Measurements from ENCODE around the gene FAP. TPM values are rescaled to one million over a fixed set of nuclear protein-coding genes. Genes with fewer than 3 reads are reported as not detected.

Gene FAP
- total RNA-seq, 2 experiments from 2014 or later, result not detected

DNA sequence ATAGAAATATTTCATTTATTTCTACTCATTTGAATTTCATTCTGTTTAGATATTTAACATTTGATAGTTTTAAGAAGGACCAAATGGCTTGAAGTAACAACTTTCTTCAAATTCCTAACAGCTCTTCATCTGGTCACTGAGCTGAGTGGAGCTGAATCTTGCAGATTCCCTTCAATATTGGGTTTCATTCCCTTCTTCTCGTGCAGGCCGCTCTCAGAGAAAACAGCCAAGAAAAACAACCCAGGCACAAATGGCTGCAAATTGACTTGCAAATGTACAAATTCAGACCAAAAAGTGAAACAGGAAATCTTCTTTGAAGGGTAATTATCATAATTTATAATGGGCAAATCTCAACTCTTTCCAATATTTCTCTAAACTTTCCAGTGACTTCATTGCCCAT, 60.9 kb downstream of the FAP start:
- ChIA-PET POLR2A (no interaction called here), CTCF (no interaction called here)

DNA sequence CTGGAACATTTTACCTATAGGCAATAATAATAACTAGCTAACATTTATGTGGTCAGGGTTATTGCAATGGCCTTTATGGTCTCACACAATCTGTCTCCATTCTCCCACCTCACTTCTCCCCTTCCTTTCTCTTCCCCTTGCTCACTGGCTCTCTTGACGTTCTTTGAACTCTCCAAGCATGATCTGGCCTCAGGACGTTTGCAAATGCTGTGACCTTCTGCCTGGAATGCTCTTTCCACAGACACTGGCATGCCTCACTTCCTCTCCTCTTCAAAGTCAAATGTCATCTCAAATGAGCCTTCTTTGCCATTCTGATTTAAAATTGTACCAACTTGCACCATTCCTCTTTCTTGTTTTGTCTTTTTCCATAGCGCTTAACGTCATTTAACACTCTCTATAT, 65.9 kb downstream of the FAP start:
- peaks cover 27% of the 10 kb centered on the region for H3K27me3 Mint-ChIP-seq (ENCODE audit: low read depth)
- POLR2A ChIA-PET, result no interaction called here
- ATAC-seq, result no peak
- CTCF ChIA-PET, result interaction anchor here (1.2 kb wide), 1 partner anchor 120 kb away, joined by 3 read pairs; no protein-coding TSS in a partner anchor
- no peak overlapping the region for H3K27ac Mint-ChIP-seq
- H3K9me3 Mint-ChIP-seq (ENCODE audit: insufficient read depth), result no peaks in the 10 kb centered on the region
- no peaks in the 10 kb centered on the region for H3K4me1 Mint-ChIP-seq (ENCODE audit: low read depth)
- no peak for DNase-seq
- no peak overlapping the region for H3K4me3 Mint-ChIP-seq
- no peaks in the 10 kb centered on the region for H3K36me3 Mint-ChIP-seq (ENCODE audit: low read depth)

More for the DNA sequence above, 60.9 kb downstream of the FAP start:
- no peaks in the 10 kb centered on the region for H3K4me1 Mint-ChIP-seq (ENCODE audit: low read depth)
- DNase-seq, result no peak
- H3K27ac Mint-ChIP-seq, result no peak overlapping the region
- H3K9me3 Mint-ChIP-seq (ENCODE audit: insufficient read depth), result no peaks in the 10 kb centered on the region
- no peak overlapping the region for H3K4me3 Mint-ChIP-seq
- no peaks in the 10 kb centered on the region for H3K36me3 Mint-ChIP-seq (ENCODE audit: low read depth)
- peaks cover 11% of the 10 kb centered on the region for H3K27me3 Mint-ChIP-seq (ENCODE audit: low read depth)
- no peak for ATAC-seq

DNA sequence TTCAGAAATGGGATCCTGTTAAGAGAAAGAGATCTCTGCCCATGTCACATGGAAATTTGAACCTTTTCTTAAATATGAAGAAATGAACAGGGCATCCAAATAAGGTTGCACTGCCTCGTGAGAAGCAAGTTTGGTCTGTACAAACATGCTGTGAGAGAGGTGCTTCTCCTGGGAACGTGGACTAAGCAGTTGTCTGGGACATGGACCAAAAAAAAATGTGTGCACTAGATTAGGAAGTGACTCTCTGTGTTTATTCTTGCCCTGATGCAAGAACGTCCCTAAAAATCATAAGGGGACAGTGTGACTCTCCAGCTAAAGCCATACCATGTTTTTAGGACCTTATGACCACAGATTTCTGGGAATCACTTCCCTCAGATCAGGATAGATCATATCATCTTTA, 67.5 kb downstream of the FAP start:
- no peak for ATAC-seq
- Mint-ChIP-seq H3K27me3 (ENCODE audit: low read depth) (peaks cover 29% of the 10 kb centered on the region), H3K4me1 (ENCODE audit: low read depth) (peaks cover 3% of the 10 kb centered on the region), H3K27ac (no peak overlapping the region), H3K4me3 (no peak overlapping the region), H3K36me3 (ENCODE audit: low read depth) (no peaks in the 10 kb centered on the region), H3K9me3 (ENCODE audit: insufficient read depth) (no peaks in the 10 kb centered on the region)
- CTCF ChIA-PET, result no interaction called here
- DNase-seq, result no peak
- POLR2A ChIA-PET, result no interaction called here

DNA sequence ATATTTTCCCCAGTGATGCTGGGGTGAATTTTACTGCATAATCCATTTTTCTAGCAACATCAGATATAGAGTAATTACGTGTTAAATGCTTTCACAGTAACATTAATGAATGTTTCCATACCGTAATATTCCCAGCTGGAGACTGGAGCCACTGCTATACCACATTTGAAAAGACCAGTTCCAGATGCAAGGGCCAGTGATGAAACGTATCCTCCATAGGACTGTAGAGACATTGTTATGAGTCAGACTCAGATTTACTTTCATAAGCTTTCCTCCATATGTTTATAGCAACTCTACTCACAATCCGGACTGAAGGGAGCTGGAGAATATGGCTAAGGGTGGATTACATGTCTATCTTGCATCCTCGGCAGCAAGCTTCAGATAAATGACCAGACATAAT, 68.5 kb downstream of the FAP start:
- CTCF ChIA-PET, result interaction anchor here (0.8 to 1.2 kb wide), 3 partner anchors 12 to 47 kb away, joined by 3 to 4 read pairs (median 3); no protein-coding TSS in a partner anchor
- Mint-ChIP-seq H3K9me3 (ENCODE audit: insufficient read depth) (no peaks in the 10 kb centered on the region), H3K27me3 (ENCODE audit: low read depth) (peaks cover 33% of the 10 kb centered on the region), H3K4me3 (no peak overlapping the region), H3K36me3 (ENCODE audit: low read depth) (no peaks in the 10 kb centered on the region), H3K27ac (no peak overlapping the region), H3K4me1 (ENCODE audit: low read depth) (peaks cover 7% of the 10 kb centered on the region)
- POLR2A ChIA-PET, result no interaction called here
- no peak for DNase-seq
- ATAC-seq, result no peak

DNA sequence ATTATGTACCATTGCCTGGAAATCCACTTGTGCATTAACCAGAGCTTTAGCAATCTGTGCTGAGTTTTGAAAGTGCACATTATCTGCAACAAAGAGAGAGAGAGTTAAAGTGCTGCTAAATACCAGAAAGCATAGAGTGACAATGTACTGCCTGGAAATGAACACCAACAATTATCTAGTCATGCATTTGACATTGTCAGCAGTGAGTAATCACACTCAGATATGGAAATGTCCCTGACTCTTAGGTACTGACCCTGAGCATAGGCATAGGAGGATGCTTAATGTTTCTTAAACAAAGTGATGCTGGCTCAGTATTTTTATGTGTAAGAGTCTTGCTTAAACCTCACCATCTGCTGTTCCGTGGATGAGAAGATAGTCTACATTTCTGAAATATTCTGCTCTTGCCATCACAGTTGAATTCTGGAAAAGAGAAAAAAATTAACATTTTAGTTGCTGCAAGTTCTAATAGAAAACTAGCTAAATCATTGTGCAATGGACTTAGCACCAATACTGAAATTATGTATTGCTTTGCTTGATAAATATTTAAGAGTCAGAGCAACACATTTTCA, 70.4 kb downstream of the FAP start:
- Mint-ChIP-seq H3K27ac (no peak overlapping the region), H3K4me3 (no peak overlapping the region), H3K36me3 (ENCODE audit: low read depth) (no peaks in the 10 kb centered on the region), H3K4me1 (ENCODE audit: low read depth) (peaks cover 7% of the 10 kb centered on the region), H3K9me3 (ENCODE audit: insufficient read depth) (no peaks in the 10 kb centered on the region), H3K27me3 (ENCODE audit: low read depth) (peaks cover 39% of the 10 kb centered on the region)
- ChIA-PET POLR2A (no interaction called here), CTCF (interaction anchor here (1.6 kb wide), 1 partner anchor 125 kb away, joined by 4 read pairs; no protein-coding TSS in a partner anchor)
- DNase-seq (no peak), ATAC-seq (no peak)

DNA sequence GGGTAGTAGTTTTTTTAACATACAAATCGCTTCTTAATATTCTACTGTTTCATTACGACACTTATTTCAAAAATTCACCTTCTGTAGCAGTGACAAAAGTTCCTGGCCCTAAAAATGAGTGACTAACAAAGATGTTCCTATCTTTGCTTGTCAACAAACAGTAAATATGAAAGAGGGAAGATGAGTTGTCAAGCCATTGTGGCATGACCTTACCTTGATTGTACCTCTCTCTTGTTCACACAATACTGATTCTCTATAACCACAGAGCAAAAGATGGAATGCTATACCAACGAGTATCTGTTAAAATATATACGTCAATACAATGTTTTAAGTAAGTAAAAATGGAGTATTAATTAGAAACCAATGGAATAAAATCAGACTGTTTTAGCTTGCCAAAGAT, 76.5 kb downstream of the FAP start:
- DNase-seq, result no peak
- ChIA-PET POLR2A (no interaction called here), CTCF (interaction anchor here (2.5 kb wide), 1 partner anchor 13 kb away, joined by 9 read pairs; no protein-coding TSS in a partner anchor)
- H3K4me1 Mint-ChIP-seq (ENCODE audit: low read depth), result peaks cover 7% of the 10 kb centered on the region
- peaks cover 18% of the 10 kb centered on the region for H3K27me3 Mint-ChIP-seq (ENCODE audit: low read depth)
- H3K36me3 Mint-ChIP-seq (ENCODE audit: low read depth), result no peaks in the 10 kb centered on the region
- H3K27ac Mint-ChIP-seq, result no peak overlapping the region
- ATAC-seq, result no peak
- no peaks in the 10 kb centered on the region for H3K9me3 Mint-ChIP-seq (ENCODE audit: insufficient read depth)
- H3K4me3 Mint-ChIP-seq, result no peak overlapping the region

DNA sequence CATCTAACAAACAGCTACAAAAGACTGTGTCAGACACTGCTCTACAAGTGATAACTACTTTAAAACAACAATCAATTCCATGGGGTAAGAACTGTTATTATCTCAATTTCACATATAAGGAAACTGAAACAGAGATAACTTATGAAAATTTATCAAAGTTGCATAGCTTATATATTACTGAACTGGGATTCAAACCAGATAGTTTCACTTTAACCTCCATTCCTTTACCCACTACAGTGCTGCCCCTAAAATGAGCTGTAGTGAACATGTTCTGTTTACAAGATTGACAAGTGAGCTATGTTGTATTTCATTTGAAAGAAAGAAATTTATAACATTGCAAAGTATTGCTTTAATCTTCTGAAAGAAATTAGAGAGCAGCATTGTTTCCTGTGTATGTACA, 77.1 kb downstream of the FAP start:
- H3K36me3 Mint-ChIP-seq (ENCODE audit: low read depth), result no peaks in the 10 kb centered on the region
- ATAC-seq (no peak), DNase-seq (no peak)
- no peak overlapping the region for H3K27ac Mint-ChIP-seq
- ChIA-PET POLR2A (no interaction called here), CTCF (interaction anchor here (2.5 kb wide), 1 partner anchor 13 kb away, joined by 9 read pairs; no protein-coding TSS in a partner anchor)
- no peak overlapping the region for H3K4me3 Mint-ChIP-seq
- H3K9me3 Mint-ChIP-seq (ENCODE audit: insufficient read depth), result no peaks in the 10 kb centered on the region
- peaks cover 18% of the 10 kb centered on the region for H3K27me3 Mint-ChIP-seq (ENCODE audit: low read depth)
- peaks cover 7% of the 10 kb centered on the region for H3K4me1 Mint-ChIP-seq (ENCODE audit: low read depth)

DNA sequence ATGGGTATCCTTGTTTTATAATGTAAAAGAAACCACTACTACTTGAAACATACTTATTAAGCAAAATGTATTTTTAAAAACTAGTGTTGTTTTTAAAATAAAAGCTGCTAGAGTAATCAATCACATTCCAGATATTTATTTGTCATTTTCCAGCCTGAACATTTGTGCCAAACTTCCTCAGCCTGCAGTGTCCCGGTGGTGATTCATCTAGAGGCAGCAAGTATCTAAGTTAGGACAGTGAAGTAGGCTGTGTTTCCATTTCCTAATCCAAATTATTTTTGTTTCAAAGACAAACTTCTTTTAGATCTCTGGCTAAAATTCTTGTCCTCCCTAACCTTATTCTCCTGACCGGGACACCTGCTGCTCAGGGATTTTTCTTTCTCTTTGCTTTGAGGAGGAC, 78.4 kb downstream of the FAP start:
- ATAC-seq, result no peak

DNA sequence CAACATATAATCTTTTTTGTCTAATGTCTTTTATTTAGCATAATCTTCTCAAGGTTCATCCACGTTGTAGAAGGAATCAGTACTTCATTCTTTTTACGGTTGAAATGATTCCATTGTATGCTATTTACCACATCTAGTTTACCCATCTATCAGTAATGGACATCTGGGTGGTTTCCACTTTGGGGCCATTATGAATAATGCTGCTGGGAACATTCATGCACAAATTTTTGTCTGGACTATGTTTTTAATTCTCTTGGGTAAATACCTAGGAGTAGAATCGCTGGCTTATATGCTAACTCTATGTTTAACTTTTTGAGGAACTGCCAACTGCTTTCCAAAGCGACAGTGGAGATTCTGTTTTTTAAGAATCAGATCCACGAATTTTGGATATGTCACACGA, 83.8 kb downstream of the FAP start:
- CTCF ChIA-PET, result interaction anchor here (1.3 to 1.4 kb wide), 2 partner anchors 10 to 15 kb away, joined by 3 to 4 read pairs; no protein-coding TSS in a partner anchor
- Mint-ChIP-seq H3K27me3 (ENCODE audit: low read depth) (peaks cover 26% of the 10 kb centered on the region), H3K4me3 (no peak overlapping the region), H3K27ac (no peak overlapping the region), H3K9me3 (ENCODE audit: insufficient read depth) (no peaks in the 10 kb centered on the region), H3K36me3 (ENCODE audit: low read depth) (no peaks in the 10 kb centered on the region), H3K4me1 (ENCODE audit: low read depth) (no peaks in the 10 kb centered on the region)
- ATAC-seq (no peak), DNase-seq (no peak)
- POLR2A ChIA-PET, result no interaction called here

More for the DNA sequence above, 78.4 kb downstream of the FAP start:
- Mint-ChIP-seq H3K9me3 (ENCODE audit: insufficient read depth) (no peaks in the 10 kb centered on the region), H3K27ac (no peak overlapping the region), H3K4me3 (no peak overlapping the region), H3K27me3 (ENCODE audit: low read depth) (peaks cover 19% of the 10 kb centered on the region), H3K4me1 (ENCODE audit: low read depth) (no peaks in the 10 kb centered on the region), H3K36me3 (ENCODE audit: low read depth) (no peaks in the 10 kb centered on the region)
- DNase-seq, result no peak
- ChIA-PET POLR2A (no interaction called here), CTCF (interaction anchor here (2.5 kb wide), 1 partner anchor 11 kb away, joined by 9 read pairs; no protein-coding TSS in a partner anchor)

DNA sequence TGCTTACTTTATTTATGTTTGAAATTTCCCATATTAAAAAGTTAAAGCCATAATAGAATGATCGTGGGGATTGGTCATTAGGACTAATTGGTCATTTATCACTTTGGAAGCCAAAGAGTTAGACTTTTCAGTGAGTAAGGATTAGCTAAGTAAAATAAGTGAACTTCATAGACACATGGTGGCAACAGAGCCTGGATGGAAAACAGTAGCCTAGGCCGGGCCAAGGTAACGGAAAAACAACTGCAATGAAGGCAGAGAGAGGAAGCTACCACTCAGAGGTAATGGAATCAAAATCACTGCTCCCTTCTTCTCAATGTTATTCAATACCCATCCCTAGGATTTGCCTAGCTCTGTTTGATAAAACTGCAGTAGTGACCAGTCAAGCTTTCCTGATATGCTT, 87.1 kb downstream of the FAP start:
- Mint-ChIP-seq H3K4me3 (no peak overlapping the region), H3K36me3 (ENCODE audit: low read depth) (no peaks in the 10 kb centered on the region), H3K9me3 (ENCODE audit: insufficient read depth) (no peaks in the 10 kb centered on the region), H3K27ac (no peak overlapping the region), H3K27me3 (ENCODE audit: low read depth) (peaks cover 37% of the 10 kb centered on the region), H3K4me1 (ENCODE audit: low read depth) (peaks cover 2% of the 10 kb centered on the region)
- ATAC-seq (no peak), DNase-seq (no peak)
- ChIA-PET POLR2A (no interaction called here), CTCF (interaction anchor here (1.1 to 5.4 kb wide), 6 partner anchors 18 to 178 kb away, joined by 3 to 51 read pairs (median 8); no protein-coding TSS in a partner anchor)

DNA sequence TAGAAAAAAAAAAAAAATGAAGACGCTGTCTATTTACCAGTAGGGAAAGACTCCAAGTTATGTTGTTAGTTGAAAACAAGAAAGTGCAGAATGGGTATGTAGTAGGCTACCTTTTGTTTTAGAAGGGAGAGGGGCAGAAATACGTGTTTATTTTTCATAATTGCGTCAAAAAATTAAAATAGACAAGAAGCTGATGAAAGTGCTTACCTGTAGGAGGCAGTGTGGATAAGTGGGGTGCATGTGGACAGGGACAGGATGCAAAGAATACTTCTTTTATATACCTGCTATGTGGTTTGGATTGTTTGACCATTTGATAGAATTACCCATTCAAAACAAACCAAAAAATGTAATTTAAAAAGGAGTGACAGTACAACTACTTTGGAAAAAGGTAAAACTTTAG, 88.2 kb downstream of the FAP start:
- DNase-seq (no peak), ATAC-seq (no peak)
- CTCF ChIA-PET, result interaction anchor here (0.7 to 5.4 kb wide), 7 partner anchors 17 to 181 kb away, joined by 3 to 51 read pairs (median 3); no protein-coding TSS in a partner anchor
- Mint-ChIP-seq H3K4me3 (no peak overlapping the region), H3K27me3 (ENCODE audit: low read depth) (peaks cover 37% of the 10 kb centered on the region), H3K27ac (no peak overlapping the region), H3K9me3 (ENCODE audit: insufficient read depth) (no peaks in the 10 kb centered on the region), H3K36me3 (ENCODE audit: low read depth) (no peaks in the 10 kb centered on the region), H3K4me1 (ENCODE audit: low read depth) (peaks cover 2% of the 10 kb centered on the region)
- POLR2A ChIA-PET, result no interaction called here

DNA sequence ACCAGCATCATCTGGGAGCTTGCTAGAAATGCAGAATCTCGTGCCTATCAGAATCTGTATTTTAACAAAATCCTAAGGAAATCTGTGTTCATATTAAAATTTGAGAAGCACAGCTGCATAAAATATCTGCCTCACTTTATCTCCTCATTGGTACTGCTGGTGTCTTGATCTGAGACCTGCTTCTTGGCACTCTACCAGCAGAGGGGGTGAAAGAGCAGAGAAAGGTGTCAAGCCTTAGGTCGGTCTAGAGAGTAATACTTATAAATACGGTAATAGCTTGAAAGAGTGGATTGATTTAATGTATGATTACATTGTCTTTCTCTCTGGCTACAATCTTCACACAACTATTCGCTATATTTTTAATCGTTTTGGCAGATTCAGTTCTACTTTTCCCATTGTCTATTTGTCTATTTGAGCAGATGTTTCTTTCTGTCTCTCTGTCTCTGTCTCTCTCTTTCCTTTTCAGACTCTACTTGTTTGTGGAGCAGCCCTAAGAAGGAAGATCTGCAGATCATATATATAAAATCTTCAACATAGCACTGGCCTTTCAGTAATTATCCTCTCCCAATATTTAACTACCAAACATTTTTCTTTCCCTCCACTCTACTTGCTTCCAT, 89.5 kb downstream of the FAP start:
- ChIA-PET POLR2A (no interaction called here), CTCF (interaction anchor here (0.6 to 5.4 kb wide), 31 partner anchors 9 to 1091 kb away, joined by 3 to 51 read pairs (median 4); no protein-coding TSS in a partner anchor)
- H3K27ac Mint-ChIP-seq, result no peak overlapping the region
- peaks cover 2% of the 10 kb centered on the region for H3K4me1 Mint-ChIP-seq (ENCODE audit: low read depth)
- H3K4me3 Mint-ChIP-seq, result no peak overlapping the region
- no peaks in the 10 kb centered on the region for H3K36me3 Mint-ChIP-seq (ENCODE audit: low read depth)
- ATAC-seq, result peak; percentile 92
- DNase-seq, result peak; percentile 76
- no peaks in the 10 kb centered on the region for H3K9me3 Mint-ChIP-seq (ENCODE audit: insufficient read depth)
- H3K27me3 Mint-ChIP-seq (ENCODE audit: low read depth), result peaks cover 36% of the 10 kb centered on the region
